ELR (cell line): Measurements from ENCODE around the gene OR6C3.
"Not testable (repeated sequence)": the region's sequence is repeated elsewhere in the genome, so short reads cannot be mapped to it uniquely, and the experiment has no call there.

Experiments used
- DNase-seq: peaks from one replicate; pipeline ENCODE4 v3.0.0-alpha.2; 2015; ENCODE audit warnings: low read depth

OR6C3 gene

GRCh38 chr12:55330446-55330845 is at the start of gene OR6C3:
Gene OR6C3 (plus strand): TSS chr12:55330746. CDS start chr12:55331701, 955 bp downstream.
- no peak for DNase-seq

DNA sequence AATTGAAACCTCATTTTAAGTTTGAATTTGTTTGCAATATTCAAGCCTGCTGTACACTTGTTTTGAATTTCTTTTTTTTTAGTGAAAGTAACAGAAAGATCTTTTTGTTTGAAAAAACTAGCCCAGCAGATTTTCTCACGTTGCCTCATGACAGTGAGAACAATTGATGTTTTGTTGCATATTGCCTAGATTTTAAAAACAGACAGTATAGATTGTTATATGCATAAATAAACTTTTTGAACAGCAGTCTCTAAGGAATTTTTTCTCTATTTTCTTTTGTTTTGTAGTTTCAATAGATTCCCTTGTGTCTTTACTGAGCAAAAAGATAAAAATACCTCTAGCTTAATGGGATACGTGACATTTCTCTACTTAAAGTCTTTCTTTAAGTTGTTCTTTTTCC is 49.6 kb upstream of the OR6C3 start:
- DNase-seq = no peak

DNA sequence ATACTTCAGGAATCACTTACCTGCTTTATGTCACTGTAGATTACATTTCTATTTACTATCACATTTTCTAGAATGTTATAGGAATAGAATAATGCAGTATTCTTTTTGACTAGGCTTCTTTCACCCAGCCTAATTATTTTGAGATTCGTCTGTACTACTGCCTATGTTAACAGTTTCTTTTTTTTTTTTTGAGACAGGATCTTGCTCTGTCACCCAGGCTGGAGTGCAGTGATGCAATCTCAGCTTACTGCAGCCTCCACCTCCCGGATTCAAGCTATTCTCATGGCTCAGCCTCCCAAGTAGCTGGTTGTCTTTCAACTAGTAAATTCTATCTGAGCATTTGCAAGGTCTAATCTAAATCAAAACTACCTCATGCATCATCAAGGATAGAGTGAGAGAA is 40.5 kb upstream of the OR6C3 start:
- DNase-seq = no peak

GRCh38 chr12:55296469-55296868 is 34.1 kb upstream of the OR6C3 start, which contains the start of gene OR6C6:
Gene OR6C6 (minus strand): TSS chr12:55296569. CDS start chr12:55295232, 1,337 bp downstream.
- no peak for DNase-seq

- DNase-seq = no peak
Measured at GRCh38 chr12:55314043-55314442, 16.5 kb upstream of the OR6C3 start, which contains the start of gene OR6C1. Gene OR6C1 (plus strand): TSS chr12:55314343. CDS start chr12:55320600, 6,257 bp downstream.

DNA sequence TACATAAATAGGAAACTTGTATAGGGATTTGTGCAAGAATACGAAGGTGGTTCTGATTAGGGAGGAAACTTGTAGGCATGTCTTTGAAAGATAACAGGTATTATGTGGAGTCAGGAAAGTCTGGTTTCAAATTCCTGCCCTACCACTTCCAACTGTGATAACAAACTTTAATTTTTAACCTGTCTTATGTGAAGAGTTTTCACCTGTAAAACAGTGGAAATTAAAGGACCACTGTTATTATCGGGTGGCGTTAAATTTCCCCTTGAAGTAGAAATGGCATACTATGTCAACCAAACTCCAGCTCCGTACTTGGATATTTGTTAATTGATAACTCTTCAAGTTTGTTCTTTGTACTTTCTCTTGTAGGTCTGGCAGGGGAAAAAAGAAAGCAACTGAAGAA is 10.3 kb upstream of the OR6C3 start:
- DNase-seq = no peak

- DNase-seq = not testable (repeated sequence)
Measured at GRCh38 chr12:55325801-55326200, 4.7 kb upstream of the OR6C3 start.

GRCh38 chr12:55336002-55336401 is 5.5 kb downstream of the OR6C3 start:
- DNase-seq = no peak

DNA sequence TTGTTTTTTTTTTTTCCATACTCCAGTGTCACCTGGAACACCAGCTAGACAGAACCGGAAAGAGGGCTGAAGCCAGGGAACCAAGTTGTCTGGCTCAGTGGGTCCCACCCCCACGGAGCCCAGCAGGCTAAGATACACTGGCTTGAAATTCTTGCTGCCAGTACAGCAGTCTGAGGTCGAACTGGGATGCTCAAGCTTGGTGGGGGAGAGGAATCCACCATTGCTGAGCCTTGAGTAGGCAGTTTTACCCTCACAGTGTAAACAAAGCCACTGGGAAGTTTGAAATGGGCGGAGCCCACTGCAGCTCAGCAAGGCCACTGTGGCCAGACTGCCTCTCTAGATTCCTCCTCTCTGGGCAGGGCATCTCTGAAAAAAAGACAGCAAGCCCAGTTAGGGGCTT is 24.8 kb downstream of the OR6C3 start:
- DNase-seq = not testable (repeated sequence)

DNA sequence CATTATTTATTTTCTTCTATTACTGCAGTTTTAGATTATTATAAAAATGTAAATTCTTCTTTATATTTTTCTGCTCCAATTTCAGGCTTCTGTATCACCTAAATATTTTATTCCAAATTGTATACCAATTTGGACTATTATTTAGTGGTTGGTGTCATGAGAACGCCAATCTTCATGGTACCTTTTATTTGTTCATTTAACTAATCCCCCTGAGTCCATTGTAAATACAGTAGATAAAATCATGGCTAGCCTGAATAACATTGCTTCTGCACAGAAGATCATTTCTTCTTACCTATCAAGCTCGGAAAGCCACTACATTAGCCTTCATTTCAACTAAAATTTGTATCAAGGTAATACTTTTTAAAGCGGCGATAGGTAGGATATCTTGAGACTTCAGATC is 32.1 kb downstream of the OR6C3 start, which contains the start of gene OR6C75:
TSS of gene OR6C75 (plus strand) at position 301 of the 400 bp plus-strand sequence. CDS start 2,136 bp downstream, outside the sequence.
- DNase-seq = no peak

DNA sequence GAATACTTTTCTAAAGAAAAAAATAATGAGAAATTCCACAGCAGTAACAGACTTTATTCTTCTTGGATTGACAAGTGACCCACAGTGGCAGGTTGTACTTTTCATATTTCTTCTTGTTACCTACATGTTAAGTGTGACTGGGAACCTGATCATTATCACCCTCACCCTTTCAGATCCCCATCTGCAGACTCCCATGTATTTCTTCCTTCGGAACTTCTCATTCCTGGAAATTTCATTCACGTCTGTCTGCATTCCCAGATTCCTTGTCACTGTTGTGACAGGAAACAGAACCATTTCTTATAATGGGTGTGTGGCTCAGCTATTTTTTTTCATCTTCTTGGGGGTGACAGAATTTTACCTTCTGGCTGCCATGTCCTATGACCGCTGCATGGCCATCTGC is 34.5 kb downstream of the OR6C3 start:
- DNase-seq = no peak

DNA sequence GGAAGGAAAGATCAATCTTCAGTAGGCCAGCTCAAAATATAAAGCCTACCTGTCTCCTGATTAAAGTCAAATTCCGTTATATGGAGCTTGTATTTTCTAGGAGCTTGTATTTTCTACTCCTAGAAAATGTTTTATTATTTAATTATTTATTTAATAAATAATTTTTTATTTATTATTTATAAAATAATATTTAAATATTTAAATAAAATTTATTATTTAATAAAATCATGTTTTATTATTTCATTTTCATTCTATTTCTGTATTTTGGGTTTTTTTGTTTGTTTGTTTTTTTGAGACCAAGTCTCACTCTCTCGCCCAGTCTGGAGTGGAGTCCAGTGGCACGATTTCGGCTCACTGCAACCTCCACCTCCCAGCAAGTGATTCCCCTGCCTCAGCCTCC is 42.0 kb downstream of the OR6C3 start:
- DNase-seq = no peak
